Measurements from ENCODE around the gene TMSB4X.
"Not testable (repeated sequence)": the region's sequence is repeated elsewhere in the genome, so short reads cannot be mapped to it uniquely, and the experiment has no call there.

Gene TMSB4X

DNA sequence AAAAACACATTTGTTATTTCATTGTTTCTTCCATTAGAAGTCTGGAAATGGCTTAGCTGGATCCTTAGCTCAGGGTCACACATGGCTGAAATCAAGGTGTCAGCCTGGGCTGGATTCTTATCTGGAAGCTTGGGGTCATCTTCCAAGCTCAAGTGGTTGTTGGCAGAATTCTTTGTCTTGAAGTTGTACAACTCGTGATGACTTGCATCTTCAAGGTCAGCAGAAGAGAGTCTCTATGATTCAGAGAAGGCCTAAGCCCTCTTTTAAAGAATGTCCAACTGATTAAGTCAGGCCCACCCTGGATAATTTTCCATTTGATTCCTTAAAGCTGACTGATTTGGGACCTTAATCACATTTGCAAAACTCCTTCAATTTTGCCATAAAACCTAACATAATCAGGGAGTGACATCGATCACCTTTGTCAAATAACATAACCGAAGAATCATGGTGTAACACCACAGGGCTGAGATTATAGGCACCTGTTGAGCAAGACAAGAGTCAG is 22.1 kb downstream of the TMSB4X start:
- no peak for DNase-seq (ENCODE audit: low read depth, low spot score)

DNA sequence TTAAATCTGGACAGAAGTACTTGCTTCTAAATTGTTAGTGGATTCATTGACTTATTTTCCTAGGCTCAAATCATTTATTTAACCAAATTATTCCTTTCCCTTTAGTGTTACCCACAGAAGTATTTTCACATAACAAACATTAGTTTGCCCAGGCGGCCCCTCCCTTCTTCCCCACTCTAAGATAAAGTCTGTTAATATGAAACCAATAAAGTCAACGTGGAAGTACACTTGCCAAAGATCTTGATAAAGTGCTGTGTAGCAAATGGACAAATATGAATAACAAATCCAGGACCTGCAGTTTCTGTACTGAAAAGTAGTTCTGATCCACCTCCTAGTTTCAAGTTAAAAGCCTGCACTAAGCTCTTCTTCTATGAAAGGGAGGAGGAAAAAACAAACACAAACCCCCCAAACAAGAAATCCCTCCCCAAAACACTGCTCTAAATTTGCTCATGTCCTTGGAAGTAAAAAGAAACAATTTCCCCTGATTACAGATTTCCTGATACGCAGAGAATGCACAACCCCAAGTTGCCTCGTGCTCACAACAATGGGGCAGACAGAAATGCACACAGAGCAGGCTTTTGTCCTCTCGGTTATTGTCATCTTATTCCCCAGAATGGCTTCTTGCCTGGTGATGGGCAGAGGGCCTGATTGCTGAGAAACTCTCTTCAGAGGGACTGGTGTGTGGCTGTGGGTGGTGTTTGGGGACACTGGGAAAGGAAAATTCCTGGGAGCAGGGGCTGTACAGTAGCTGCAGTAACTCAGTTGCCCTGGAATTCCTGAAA is 23.2 kb downstream of the TMSB4X start:
- DNase-seq (ENCODE audit: low read depth, low spot score) = no peak

DNA sequence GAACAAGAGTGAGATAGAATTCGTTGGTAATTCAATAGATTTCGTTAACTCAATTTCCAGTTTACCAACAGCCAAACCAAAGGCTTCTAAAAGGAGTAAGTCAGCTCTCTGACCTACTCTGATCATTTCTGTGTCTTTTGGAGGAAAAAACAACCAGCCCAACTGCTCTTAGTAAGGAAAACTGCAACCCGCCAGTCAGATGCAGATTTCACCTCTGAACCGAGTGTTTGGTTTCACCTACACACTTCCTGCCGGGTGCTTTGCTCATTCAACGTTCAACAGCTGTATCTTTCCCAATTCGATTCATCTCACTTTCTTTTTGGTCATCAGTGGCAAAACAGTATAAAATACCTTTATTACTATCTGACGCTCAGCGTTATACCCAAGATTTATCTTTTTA is 24.5 kb downstream of the TMSB4X start:
- no peak for DNase-seq (ENCODE audit: low read depth, low spot score)

DNA sequence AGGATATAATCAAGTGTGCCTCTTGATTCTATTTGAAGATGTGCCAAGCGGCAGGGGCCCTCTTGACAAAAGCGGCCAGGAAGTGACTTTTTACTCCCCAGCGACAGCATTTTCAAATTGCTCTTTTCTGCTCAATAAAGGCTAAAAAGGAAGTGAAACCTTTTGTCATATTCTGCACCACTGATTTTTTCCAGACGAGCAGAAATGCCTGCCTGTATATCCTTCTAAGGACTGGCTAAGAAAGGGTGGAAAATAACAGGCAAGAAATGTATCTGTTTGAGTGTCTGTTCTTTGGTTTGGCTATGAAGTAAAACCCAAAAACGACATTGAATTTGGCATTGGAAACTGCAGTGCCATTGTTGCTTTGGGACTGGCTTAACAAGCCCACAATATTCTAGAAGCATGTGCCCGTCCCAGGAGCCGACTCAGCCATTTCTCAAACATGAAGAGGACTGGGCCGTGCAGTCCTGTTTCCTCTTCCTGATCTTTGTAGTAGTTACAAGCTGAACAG is 25.4 kb downstream of the TMSB4X start:
- no peak for DNase-seq (ENCODE audit: low read depth, low spot score)

DNA sequence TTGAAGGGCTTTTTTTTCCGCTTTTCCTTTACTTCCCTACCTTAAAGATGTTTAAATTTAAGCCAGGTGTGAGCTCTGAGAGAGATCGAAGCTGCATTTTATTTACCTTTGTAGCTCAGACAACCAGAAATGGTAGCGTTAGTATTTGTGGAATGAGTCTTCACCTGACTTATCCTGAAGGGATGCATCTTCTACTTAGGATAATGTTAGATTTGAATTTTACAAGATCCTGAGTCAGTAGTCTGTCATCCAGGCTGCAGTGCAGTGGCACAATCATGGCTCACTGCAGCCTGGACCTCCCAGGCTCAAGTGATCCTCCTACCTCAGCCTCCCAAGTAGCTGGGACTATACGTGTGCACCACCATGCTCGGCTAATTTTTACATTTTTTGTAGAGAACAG is 26.2 kb downstream of the TMSB4X start:
- DNase-seq (ENCODE audit: low read depth, low spot score) = no peak

DNA sequence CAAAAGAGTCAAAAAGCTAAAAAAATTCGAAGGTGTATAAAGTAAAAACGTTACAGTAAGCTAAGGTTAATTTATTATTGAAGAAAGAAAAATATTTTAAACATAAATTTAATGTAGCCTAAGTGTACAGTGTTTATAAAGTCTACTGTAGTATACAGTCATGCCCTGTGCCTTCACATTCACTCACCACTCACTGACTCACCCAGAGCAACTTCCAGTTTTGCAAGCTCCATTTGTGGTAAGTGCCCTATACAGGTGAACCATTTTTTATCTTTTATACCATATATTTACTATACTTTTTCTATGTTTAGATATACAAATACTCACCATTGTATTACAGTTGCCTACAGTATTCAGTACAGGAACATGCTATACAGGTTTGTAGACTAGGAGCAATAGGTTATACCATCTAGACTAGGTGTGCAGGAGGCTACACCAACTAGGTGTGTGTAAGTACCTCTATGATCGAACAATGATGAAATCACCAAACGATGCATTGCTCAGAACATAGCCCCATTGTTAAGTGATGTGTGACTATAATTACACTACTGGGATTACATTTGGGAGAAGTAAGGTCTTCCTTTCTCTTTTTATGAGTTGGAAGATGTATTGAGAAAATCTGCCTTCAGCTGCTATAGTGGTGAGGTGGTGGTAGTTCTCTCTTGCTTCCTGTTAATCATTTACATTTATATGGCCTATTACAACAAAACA is 27.2 kb downstream of the TMSB4X start:
- no peak for DNase-seq (ENCODE audit: low read depth, low spot score)

DNA sequence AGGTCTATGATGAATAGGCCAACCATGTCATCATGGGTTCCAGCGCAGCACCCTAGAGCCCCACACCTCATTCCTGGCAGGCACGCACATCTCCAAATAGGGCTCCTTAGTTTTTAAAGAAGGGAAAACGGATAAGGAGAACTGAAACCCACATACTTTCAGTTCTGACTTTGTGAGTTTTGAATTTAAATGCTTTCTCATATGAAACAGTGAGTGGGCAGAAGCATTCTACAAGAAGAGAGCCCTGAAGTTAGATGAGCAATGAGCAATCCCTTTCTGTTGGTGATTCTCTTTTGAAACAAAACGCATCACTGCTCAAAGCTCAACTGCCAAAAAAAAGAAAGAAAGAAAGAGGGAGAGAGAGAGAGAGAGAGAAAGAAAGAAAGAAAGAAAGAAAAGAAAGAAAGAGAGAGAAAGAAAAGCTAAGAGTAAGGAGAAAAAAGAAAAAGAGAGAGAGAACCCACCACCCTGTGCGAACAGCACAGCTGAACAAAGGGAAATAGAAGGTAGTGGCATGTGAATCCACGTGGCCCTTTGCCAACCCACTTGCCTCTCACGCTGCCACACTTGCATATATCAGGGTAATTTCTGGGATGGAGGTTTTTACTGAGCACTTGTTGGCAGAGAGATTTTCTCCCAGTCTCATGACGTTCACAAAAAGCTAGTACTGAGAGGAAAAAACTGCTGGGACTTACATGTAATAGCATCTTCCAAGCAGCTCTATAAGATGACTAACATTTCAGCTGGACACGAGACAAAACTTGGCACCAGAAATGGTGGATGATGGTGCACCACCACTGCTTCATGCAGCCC is 31.0 kb downstream of the TMSB4X start:
- no peak for DNase-seq (ENCODE audit: low read depth, low spot score)

DNA sequence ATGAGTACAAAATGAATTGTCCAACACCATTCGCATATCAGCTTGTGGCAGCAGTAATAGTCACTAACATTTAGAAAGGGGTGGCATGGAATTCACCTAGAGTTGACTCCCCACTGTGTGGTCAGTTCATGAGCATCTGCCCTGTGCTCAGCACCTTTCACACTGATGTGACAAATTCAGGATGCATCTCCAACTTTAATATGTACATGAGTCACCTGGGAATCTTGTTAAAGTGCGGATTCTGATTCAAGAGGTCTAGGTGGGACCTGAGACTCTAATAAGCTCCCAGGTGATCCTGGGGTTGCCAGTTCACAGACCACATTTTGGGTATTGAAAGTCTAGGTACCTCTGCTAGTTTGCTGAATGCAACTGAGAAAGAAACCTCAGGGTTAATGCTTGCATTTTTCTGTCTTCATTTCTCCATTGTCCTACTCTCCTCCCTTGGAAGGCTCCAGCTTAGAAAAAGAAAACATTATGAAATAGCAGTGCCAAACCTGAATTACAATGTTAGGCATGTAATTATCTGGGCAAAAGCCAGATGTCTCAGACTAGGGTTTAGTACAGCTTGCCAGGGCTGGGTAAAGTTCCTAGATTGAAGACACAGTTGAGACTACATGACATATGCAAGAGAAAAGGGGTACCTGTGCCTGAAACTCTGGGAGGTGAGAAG is 32.7 kb downstream of the TMSB4X start:
- DNase-seq (ENCODE audit: low read depth, low spot score) = no peak

DNA sequence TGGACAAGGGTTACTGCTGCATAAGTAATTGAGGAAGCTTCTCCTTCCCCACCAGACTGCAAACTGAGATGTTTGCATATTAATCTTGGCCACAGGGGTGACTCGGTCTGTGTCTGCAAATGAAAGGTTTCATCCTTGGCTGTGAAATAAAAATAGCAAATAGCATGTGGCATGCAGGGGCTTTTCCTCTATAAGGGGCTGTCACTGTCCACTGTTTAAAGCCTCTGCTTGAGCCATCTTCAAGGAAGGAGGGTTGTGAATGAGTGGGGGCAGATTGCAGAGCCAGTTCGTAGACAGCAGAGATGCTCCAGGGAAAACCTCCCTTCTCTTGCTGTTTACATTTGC is 33.3 kb downstream of the TMSB4X start:
- DNase-seq (ENCODE audit: low read depth, low spot score) = no peak

DNA sequence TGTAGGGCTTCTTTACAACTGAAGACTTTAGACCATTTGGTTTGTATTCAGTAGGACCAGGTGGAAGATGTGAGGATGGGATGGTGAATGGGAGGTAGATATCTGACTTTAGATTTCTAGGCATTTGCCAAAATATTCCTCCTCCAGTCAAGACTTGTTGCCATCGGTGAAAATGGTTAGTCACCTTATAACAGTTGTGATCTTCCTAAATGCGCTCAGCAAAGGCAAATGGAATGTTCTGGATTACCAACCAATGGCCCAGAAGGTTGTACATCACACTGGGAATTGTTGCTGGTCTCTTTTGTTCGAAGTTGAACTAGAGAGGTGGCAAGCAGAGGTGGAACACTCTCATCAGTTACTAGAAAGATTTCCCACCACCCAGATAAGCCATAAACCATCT is 33.9 kb downstream of the TMSB4X start:
- DNase-seq (ENCODE audit: low read depth, low spot score) = no peak

DNA sequence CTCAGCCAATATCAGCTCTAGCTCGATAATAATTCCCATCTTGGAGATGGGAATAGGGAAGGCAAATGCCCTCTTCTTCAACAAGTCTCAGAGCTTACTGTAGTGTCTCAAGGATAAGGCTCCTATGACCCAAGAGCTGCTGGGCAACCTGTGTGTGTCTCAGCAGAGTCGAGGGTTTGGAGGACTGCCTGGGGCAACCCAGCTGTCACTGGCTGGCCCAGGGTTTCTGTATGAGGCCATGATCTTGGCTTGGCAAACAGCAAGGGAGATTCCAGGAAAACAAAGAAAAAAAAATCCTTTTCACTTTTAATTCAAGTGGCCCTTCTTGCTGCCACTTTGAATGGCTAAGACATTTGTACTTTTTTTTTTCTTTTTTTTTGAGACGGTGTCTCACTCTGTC is 34.4 kb downstream of the TMSB4X start:
- DNase-seq (ENCODE audit: low read depth, low spot score) = peak; percentile 45

DNA sequence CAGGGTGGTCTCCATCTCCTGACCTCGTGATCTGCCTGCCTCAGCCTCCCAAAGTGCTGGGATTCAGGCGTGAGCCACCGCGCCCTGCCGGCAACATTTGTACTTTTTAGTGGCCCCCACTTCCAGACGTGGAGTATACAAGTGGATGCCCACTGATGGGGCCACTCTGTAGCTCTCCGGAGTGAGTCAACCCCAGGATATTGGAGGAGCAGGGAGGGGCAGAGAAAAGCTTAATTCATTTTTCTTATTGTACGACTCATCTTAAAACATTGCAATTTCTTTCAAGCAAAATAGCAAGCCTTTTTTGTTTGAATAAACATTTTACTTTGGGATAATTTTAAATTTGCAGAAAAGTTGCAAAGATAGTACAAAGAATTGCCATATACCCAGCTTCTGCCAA is 34.9 kb downstream of the TMSB4X start:
- no peak for DNase-seq (ENCODE audit: low read depth, low spot score)

DNA sequence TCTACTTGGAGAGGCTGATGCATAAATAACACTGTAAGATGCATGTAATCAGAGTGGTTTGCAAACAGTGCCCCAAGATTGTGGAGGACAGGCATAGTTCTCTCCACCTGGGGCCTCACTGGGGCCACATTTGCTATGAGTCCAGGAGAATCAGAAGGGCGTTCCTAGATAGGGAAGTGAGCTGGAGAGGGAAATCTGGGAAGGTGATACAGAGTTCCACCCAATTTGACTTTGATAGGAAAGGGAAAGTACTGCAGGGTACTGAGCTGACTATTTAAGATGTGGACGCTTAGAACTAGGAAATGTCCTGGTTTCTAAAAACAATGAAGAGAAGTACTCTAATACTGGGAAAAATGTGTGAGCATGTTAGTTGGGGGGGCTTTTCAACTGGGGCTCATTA is 35.6 kb downstream of the TMSB4X start:
- no peak for DNase-seq (ENCODE audit: low read depth, low spot score)

DNA sequence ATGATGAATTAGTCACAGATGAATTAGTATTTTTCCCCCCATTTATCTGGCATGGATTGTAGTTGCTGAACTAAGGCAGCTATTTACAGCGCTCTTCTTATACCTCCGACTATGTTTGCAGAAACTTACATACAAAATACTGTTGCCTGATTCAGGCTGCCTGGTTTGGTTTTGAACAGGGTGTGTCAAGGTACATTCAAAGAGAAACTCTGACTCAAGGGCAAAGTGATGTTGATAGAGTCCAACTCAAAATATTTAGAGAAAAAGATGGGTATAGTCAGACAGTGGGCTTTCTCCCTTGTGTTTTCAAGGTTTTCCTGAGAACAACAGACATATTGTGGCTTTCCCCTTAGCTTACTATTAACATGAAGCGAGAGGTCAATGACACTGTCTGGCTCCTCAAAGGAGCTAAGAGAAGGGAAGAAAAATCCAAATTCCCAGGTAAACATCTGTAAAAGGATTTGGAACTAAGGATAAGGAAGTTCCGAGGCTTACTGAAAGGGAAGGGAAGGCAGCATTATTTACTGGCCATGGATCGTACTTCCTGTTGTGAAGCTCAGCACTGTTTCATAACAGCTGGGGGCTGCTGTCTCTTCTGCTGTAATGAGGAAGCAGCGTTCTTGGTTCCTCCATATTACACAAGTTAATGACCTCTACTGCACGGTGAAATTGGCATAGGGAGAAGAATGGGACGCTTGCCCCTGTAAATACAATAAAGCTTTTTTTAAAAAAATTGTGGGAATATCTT is 38.6 kb downstream of the TMSB4X start:
- DNase-seq (ENCODE audit: low read depth, low spot score) = no peak

DNA sequence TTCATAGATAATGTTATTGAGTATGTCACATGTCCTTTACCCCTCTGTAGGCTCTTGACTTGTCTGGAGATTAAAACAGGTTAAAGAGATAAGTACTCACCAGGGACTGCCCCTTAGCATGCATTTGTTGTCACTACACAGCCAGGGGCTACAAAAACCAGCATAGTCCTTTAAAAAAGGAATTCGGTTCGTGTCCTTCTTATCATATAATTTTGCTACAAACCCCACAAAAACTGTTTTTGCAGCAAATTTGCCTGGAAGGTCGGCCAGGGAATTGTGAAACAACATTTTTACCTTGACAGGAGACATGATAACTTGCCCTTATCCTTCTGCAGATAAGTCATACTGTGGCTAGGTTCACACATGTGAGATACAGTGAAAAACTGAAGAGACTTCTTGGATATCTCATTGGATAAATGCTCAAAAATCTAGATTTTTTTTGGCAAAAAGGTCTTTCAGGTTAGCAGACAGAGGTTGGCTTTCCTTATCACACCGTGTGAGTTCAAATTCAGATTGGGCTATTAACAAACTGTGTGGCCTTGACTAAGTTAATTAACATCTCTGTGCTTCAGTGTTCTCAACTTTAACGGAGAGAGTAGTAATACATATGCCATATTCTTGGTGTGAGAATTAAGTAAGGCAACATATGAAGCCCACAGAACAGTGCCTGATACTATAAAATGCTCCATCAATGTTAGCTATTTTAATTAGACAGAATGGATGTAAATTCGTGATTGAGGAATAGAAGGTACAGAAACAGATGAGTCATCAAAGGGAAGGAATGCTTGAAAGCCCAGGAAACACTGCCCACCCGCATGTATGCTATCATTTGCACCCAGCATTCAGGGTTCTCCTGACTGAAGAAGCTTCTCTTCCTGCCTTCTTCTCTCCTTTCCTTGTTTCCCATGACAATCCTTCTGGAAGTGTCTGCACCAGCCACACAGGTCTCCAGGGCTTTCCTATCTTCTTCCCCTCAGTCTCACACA is 39.5 kb downstream of the TMSB4X start:
- DNase-seq (ENCODE audit: low read depth, low spot score) = no peak

DNA sequence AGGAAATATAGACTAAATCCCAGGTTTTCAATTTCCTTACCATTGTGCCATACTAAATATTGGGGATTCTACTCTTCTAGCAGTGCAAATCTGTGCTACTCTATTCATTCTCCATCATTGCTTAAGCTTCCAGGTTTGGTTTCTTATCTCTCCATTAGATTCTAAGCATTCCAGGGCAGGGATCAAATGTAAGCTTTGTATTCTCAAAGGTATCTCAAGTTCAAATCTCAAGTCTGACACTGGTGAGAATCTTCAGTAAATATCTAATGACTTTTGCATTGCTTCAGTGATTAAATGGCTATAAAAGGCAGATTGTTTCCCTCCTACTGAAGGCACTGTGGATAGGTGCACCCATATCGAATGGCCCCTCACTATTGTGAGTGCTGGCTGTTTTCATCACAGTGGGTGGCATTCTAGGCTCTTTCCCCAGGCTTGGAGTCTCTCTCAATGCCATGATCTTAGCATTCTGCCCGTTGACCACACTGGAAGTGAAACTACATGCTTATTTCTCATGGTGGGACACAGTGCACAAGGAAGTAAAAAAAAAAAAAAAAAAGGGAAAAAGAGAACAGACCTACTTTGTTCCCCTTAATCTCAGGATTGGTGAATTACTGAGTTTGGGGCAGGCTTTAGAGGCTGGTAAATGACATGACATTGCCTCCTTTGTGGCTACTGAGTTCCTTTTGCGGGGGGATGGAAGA is 40.8 kb downstream of the TMSB4X start:
- no peak for DNase-seq (ENCODE audit: low read depth, low spot score)

DNA sequence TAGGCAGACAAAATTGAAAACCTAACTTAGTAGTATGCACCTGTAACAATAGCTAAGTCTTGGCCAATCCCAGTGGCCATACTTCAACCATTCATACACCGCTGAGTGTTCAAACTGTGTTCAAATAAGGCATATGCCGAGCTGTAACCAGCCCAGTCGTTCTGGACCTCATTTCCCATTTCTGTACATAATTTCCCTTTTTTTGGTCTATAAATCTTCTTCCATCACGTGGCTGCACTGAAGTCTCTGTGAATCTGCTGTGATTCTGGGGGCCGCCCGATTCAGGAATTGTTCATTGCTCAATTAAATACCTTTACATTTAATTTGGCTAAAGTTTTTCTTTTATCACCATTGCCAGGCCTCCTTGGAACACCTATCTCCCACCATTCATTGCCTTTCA is 41.8 kb downstream of the TMSB4X start:
- not testable (repeated sequence) for DNase-seq (ENCODE audit: low read depth, low spot score)

DNA sequence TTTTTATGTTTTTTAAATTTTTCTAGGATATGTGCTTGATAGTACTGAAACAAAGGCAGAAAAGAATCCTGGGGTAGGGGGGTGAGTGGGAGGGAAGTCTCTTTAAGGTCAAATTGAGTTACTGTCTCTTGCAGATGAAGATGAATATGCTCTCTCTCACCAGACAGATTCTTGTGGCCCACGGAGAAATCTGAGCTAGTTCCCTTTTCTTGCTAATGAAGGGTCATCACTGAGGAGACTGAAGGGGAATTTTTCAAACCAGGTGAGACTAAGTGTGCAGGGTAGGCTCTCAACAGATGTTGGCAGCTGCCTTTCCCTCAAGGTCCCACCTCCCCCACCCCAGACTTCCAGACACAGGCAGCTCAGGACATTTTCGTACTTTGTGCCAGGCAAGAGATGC is 48.0 kb downstream of the TMSB4X start:
- no peak for DNase-seq (ENCODE audit: low read depth, low spot score)

DNA sequence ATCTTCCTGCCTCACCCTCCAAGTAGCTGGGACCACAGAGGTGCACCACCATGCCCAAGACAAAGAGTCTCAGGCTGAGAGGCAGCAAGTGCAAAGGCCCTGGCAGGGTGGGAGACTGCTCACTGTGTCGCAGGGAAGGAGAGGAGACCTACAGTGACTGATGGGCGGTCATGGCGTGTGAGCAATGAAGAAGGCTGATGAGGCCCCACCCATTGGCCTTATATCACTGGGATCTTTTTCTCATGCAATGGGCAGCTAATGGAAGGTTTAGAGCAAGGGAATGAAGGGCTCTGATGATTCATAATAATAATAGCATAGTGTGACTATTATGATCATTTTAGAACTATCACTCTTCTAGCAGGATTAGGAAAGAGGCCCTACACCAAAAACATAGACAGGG is 48.7 kb downstream of the TMSB4X start:
- DNase-seq (ENCODE audit: low read depth, low spot score) = no peak

All from ELF-1 (cell line).